Fibroblast of skin of abdomen (primary cell): ENCODE measurements around the gene OR8B3.

Experiments
- DNase-seq: peaks from one replicate; pipeline ENCODE4 v3.0.0-alpha.2; 2013

OR8B3 gene

GRCh38 chr11:124359566-124359965 is 39.3 kb downstream of the OR8B3 start:
- DNase-seq = no peak

DNA sequence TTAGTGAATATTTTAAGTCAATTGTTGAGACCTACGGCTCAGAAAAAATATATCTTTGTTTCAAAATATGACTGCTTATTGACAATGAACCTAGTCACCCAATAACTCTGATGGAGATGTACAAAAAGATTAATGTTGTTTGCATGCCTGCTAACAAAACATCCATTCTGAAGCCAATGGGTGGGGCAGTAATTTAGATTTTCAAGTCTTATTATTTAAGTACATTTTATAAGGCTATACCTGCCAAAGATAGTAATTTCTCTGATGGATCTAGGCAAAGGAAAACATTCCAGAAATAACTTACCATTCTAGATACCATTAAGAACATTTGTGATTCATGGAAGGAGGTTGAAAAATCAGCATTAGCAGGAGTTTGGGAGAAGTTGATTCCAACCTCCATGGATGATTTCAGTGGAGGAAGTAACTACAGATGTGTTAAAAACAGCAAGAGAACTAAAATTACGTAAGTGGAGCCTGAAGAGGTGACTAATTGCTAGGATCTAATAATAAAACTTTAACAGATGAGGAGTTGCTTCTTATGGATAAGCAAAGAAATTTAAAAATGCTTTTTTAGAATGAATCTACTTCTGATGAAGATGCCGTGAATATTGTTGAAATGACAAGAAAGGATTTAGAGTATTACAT is 52.4 kb downstream of the OR8B3 start:
- DNase-seq = no peak
